H9 (cell line): ENCODE data around the gene IGFBP3. TPM values are rescaled to one million over a fixed set of nuclear protein-coding genes. Genes with fewer than 3 reads are reported as not detected.

Experiments
- DNase-seq: peaks from one replicate; pipeline ENCODE4 v3.0.0-alpha.2; 2017
- H2AFZ ChIP-seq: one replicate; pipeline ENCODE4 v1.6.1; 2013; ENCODE audit warnings: mild to moderate bottlenecking, low read length, control low read depth, moderate library complexity
- H2AK5ac ChIP-seq: 2 replicates; pipeline ENCODE4 v1.6.1; 2013; ENCODE audit warnings: low read length, control low read depth, mixed read lengths; ENCODE audit not compliant: insufficient read length
- H2BK120ac ChIP-seq: one replicate; pipeline ENCODE4 v1.6.1; 2013; ENCODE audit warnings: low read depth, mild to moderate bottlenecking, low read length, control low read depth, inconsistent platforms; ENCODE audit not compliant: poor library complexity, severe bottlenecking
- H2BK12ac ChIP-seq: 2 replicates; pipeline ENCODE4 v1.6.1; 2013; ENCODE audit warnings: low read length, control low read depth, mixed read lengths, low read depth; ENCODE audit not compliant: insufficient read length
- H2BK15ac ChIP-seq: 2 replicates; pipeline ENCODE4 v1.6.1; 2013; ENCODE audit warnings: low read depth, low read length, control low read depth
- H2BK20ac ChIP-seq: one replicate; pipeline ENCODE4 v1.6.1; 2013; ENCODE audit warnings: low read depth, mild to moderate bottlenecking, low read length, control low read depth, inconsistent platforms; ENCODE audit not compliant: poor library complexity, severe bottlenecking
- H2BK5ac ChIP-seq: 2 replicates; pipeline ENCODE4 v1.6.1; 2013; ENCODE audit warnings: low read length, control low read depth, mixed read lengths; ENCODE audit not compliant: insufficient read length
- H3K14ac ChIP-seq: 2 replicates; pipeline ENCODE4 v1.6.1; 2013; ENCODE audit warnings: low read length, control low read depth; ENCODE audit not compliant: insufficient read depth
- H3K18ac ChIP-seq: 2 replicates; pipeline ENCODE4 v1.6.1; 2013; ENCODE audit warnings: low read depth, mild to moderate bottlenecking, mixed read lengths, low read length, control low read depth; ENCODE audit not compliant: insufficient read length
- H3K23ac ChIP-seq: 2 replicates; pipeline ENCODE4 v1.6.1; 2013; ENCODE audit warnings: low read length, control low read depth, mixed read lengths, low read depth; ENCODE audit not compliant: insufficient read length
- H3K23me2 ChIP-seq: 2 replicates; pipeline ENCODE4 v1.6.1; 2013; ENCODE audit warnings: low read depth, mild to moderate bottlenecking, mixed read lengths, low read length, control low read depth; ENCODE audit not compliant: insufficient read length, poor library complexity, severe bottlenecking
- H3K27ac ChIP-seq: 2 replicates; pipeline ENCODE4 v1.5.1; 2013; ENCODE audit warnings: low read length, control low read depth, mixed read lengths, low read depth; ENCODE audit not compliant: insufficient read length
- H3K27me3 ChIP-seq: 2 replicates; pipeline ENCODE4 v1.6.1; 2013; ENCODE audit warnings: low read length, control low read depth, inconsistent platforms; ENCODE audit not compliant: insufficient read depth
- H3K4ac ChIP-seq: 2 replicates; pipeline ENCODE4 v1.6.1; 2013; ENCODE audit warnings: low read depth, mild to moderate bottlenecking, control low read depth, inconsistent platforms, low read length, moderate library complexity
- H3K4me1 ChIP-seq: 2 replicates; pipeline ENCODE4 v1.6.1; 2013; ENCODE audit warnings: low read length, control low read depth, inconsistent platforms; ENCODE audit not compliant: insufficient read depth
- H3K4me2 ChIP-seq: 2 replicates; pipeline ENCODE4 v1.6.1; 2013; ENCODE audit warnings: low read length, control low read depth, mixed read lengths; ENCODE audit not compliant: insufficient read length, insufficient read depth
- H3K56ac ChIP-seq: 2 replicates; pipeline ENCODE4 v1.6.1; 2013; ENCODE audit warnings: low read depth, mild to moderate bottlenecking, mixed read lengths, low read length, control low read depth; ENCODE audit not compliant: insufficient read length
- H3K79me1 ChIP-seq: 2 replicates; pipeline ENCODE4 v1.6.1; 2013; ENCODE audit warnings: low read depth, mild to moderate bottlenecking, moderate library complexity, low read length, control low read depth, inconsistent platforms; ENCODE audit not compliant: insufficient read depth, poor library complexity, severe bottlenecking
- H3K79me2 ChIP-seq: 2 replicates; pipeline ENCODE4 v1.6.1; 2013; ENCODE audit warnings: low read length, control low read depth, inconsistent platforms; ENCODE audit not compliant: insufficient read depth
- H3K9ac ChIP-seq: 2 replicates; pipeline ENCODE4 v1.6.1; 2013; ENCODE audit warnings: low read length, control low read depth, mixed read lengths; ENCODE audit not compliant: insufficient read length; ENCODE audit errors: extremely low read depth
- H3K9me3 ChIP-seq: one replicate; pipeline ENCODE4 v1.6.1; 2013; ENCODE audit warnings: low read depth, low read length, inconsistent platforms; ENCODE audit not compliant: control insufficient read depth
- H3T11ph ChIP-seq: one replicate; pipeline ENCODE4 v1.6.1; 2013; ENCODE audit warnings: mild to moderate bottlenecking, low read length, control low read depth, inconsistent platforms
- H4K20me1 ChIP-seq: one replicate; pipeline ENCODE4 v1.6.1; 2013; ENCODE audit not compliant: control insufficient read depth, insufficient read length, insufficient read depth
- H4K5ac ChIP-seq: 2 replicates; pipeline ENCODE4 v1.6.1; 2013; ENCODE audit warnings: low read depth, mild to moderate bottlenecking, mixed read lengths, low read length, control low read depth; ENCODE audit not compliant: insufficient read length
- H4K8ac ChIP-seq: replicated peaks from 2 replicates; pipeline ENCODE4 v1.6.1; 2013; ENCODE audit warnings: low read length, control low read depth, mixed read lengths, low read depth; ENCODE audit not compliant: insufficient read length
- H4K91ac ChIP-seq: 2 replicates; pipeline ENCODE4 v1.6.1; 2013; ENCODE audit warnings: low read depth, mild to moderate bottlenecking, moderate library complexity, mixed read lengths, low read length, control low read depth; ENCODE audit not compliant: insufficient read length
- H3K27ac Mint-ChIP-seq, 3 experiments: 2 replicates in 2 of 3; 3 replicates in 1 of 3; pipeline ENCODE4 v1.8.0; 2020 to 2021; ENCODE audit warnings: mixed read lengths in 3 of 3, mild to moderate bottlenecking in 1 of 3, moderate library complexity in 1 of 3
- H3K27me3 Mint-ChIP-seq: 2 replicates; pipeline ENCODE4 v1.8.0; 2021; ENCODE audit warnings: low read depth, mild to moderate bottlenecking, moderate library complexity, mixed read lengths
- H3K36me3 Mint-ChIP-seq, 3 experiments: 2 replicates in 2 of 3; 3 replicates in 1 of 3; pipeline ENCODE4 v1.8.0; 2020 to 2021; ENCODE audit warnings: low read depth in 3 of 3, mixed read lengths in 3 of 3; ENCODE audit not compliant: insufficient read depth in 1 of 3
- H3K4me1 Mint-ChIP-seq, 2 experiments: 2 replicates each; pipeline ENCODE4 v1.8.0; 2020; ENCODE audit warnings: mixed read lengths in 2 of 2
- H3K4me3 Mint-ChIP-seq, 2 experiments: 2 replicates in 1 of 2; 3 replicates in 1 of 2; pipeline ENCODE4 v1.8.0; 2020 to 2021; ENCODE audit warnings: mild to moderate bottlenecking in 2 of 2, mixed read lengths in 2 of 2, moderate library complexity in 1 of 2
- H3K9me3 Mint-ChIP-seq, 2 experiments: 2 replicates in 1 of 2; 3 replicates in 1 of 2; pipeline ENCODE4 v1.8.0; 2020; ENCODE audit warnings: mild to moderate bottlenecking in 2 of 2, mixed read lengths in 2 of 2, moderate library complexity in 1 of 2
- CTCF ChIP-seq: fragments of 200-600 bp; sonication (generic); conservative IDR thresholded peaks from 3 replicates; pipeline ENCODE4 v1.8.0; 2021; ENCODE audit warnings: antibody characterized with exemption, mild to moderate bottlenecking
- WGBS: extraction: QIAGEN DNeasy Blood & Tissue Kit; methylation state at CpG from one replicate; pipeline ENCODE4 v1.1.7; 2013; ENCODE audit warnings: missing lambda C conversion rate, low lambda C conversion rate, mixed read lengths; ENCODE audit not compliant: insufficient read length; ENCODE audit errors: extremely low coverage; 5-methylcytosine and 5-hydroxymethylcytosine counted together
- total RNA-seq: library from RNA; stranded (reverse); gene quantifications from 2 replicates; pipeline ENCODE4 v1.2.1, GENCODE V29; 2021

The IGFBP3 gene
- total RNA-seq, 1 experiment from 2014 or later, result 10.0 TPM

- Histone ChIP-seq H3K27me3 (peaks cover 18% of the 10 kb centered on the region; the same call in 1 of the 2 replicates), H4K91ac (no peak overlapping the region), H3K14ac (no peak overlapping the region), H3K56ac (no peak overlapping the region), H3K4me2 (no peak overlapping the region), H3K9ac (no peak overlapping the region), H2AK5ac (no peak overlapping the region), H2BK12ac (no peak overlapping the region), H4K5ac (no peak overlapping the region), H3T11ph (no peak overlapping the region), H2AFZ (no peak overlapping the region), H4K20me1 (no peaks in the 10 kb centered on the region), H3K4ac (no peak overlapping the region), H3K79me1 (no peaks in the 10 kb centered on the region), H3K23me2 (peaks cover 14% of the 10 kb centered on the region), H2BK120ac (no peak overlapping the region), H3K4me1 (peaks cover 5% of the 10 kb centered on the region; the same call in 1 of the 2 replicates), H2BK5ac (no peak overlapping the region), H2BK15ac (no peak overlapping the region), H2BK20ac (no peak overlapping the region), H3K27ac (no peak overlapping the region), H3K9me3 (no peaks in the 10 kb centered on the region), H3K23ac (no peak overlapping the region), H3K18ac (no peak overlapping the region), H3K79me2 (no peaks in the 10 kb centered on the region), H4K8ac (no peak overlapping the region)
- peaks cover 45% of the 10 kb centered on the region for H3K27me3 Mint-ChIP-seq
- WGBS, result no CpG with 5 or more reads among the region's 5 CpGs
- H3K36me3 Mint-ChIP-seq, result peaks cover 0 to 5% (median 0%) of the 10 kb centered on the region in 3 experiments; a peak in 4 of 7 replicates
- H3K4me1 Mint-ChIP-seq, result peaks cover 43 to 46% of the 10 kb centered on the region in 2 experiments
- DNase-seq, result no peak
- H3K9me3 Mint-ChIP-seq, result peaks cover 2 to 4% of the 10 kb centered on the region in 2 experiments; a peak in 2 of 5 replicates
- no peak for TF ChIP-seq CTCF
- peak overlapping the region in 1 of 3 experiments; percentile 65; a peak in 1 of 7 replicates for H3K27ac Mint-ChIP-seq
- H3K4me3 Mint-ChIP-seq, result no peak overlapping the region
Observed at GRCh38 chr7:45924283-45924682, 3.2 kb upstream of the IGFBP3 start.
